ENCODE data around the gene PKNOX2.

Gene PKNOX2

GRCh38 chr11:125193841-125194240, 29.3 kb downstream of the PKNOX2 start:
- Histone ChIP-seq H3K27me3 (no peaks in the 10 kb centered on the region), H3K36me3 (no peaks in the 10 kb centered on the region), H3K4me2 (no peak overlapping the region), H4K20me1 (no peaks in the 10 kb centered on the region), H3K27ac (no peak overlapping the region), H3K9me3 (peaks cover 10% of the 10 kb centered on the region), H3K9ac (no peak overlapping the region), H3K4me3 (no peak overlapping the region), H3K4me1 (no peaks in the 10 kb centered on the region)
- TF ChIP-seq Cebpa-rat (IDR thresholded peaks at IDR 0.05) = no peak

DNA sequence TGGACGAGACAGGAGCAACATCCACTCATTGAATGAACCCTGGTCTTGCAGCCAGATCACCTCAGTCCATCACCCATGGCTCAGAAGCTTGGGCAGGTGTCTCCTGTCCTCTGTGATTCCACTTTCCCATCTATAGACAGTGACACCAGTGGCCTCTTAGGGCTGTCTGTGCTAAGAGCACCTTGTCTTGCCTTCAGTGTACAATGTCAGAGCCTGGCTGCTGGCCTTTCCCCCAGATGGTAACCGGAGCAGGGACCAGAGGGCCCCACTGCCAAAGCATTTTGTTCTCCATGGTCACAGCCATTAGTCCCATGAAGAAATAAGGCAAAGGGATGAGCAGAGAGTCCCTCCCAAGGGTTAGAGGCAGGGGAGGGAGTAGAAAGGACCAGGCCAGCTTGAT, 35.4 kb downstream of the PKNOX2 start:
- Histone ChIP-seq H3K9me3 (no peaks in the 10 kb centered on the region), H3K4me3 (no peak overlapping the region), H3K36me3 (no peaks in the 10 kb centered on the region), H3K27me3 (no peaks in the 10 kb centered on the region), H3K27ac (no peak overlapping the region), H3K4me1 (peaks cover 19% of the 10 kb centered on the region), H4K20me1 (no peaks in the 10 kb centered on the region), H3K9ac (no peak overlapping the region), H3K4me2 (no peak overlapping the region)
- TF ChIP-seq Cebpa-rat (IDR thresholded peaks at IDR 0.05) = no peak

- no peak overlapping the region for H3K4me3 ChIP-seq
- H3K9me3 ChIP-seq = no peaks in the 10 kb centered on the region
- H3K36me3 ChIP-seq = no peaks in the 10 kb centered on the region
- H3K4me1 ChIP-seq = peaks cover 19% of the 10 kb centered on the region
- H3K27me3 ChIP-seq = no peaks in the 10 kb centered on the region
- no peak for TF ChIP-seq Cebpa-rat (IDR thresholded peaks at IDR 0.05)
- H3K4me2 ChIP-seq = no peak overlapping the region
- no peak overlapping the region for H3K9ac ChIP-seq
- no peak overlapping the region for H3K27ac ChIP-seq
- H4K20me1 ChIP-seq = no peaks in the 10 kb centered on the region
These were observed 35.9 kb downstream of the PKNOX2 start for GRCh38 chr11:125200441-125200840.

- H3K9ac ChIP-seq = no peak overlapping the region
- no peak overlapping the region for H3K27ac ChIP-seq
- H3K9me3 ChIP-seq = no peaks in the 10 kb centered on the region
- no peaks in the 10 kb centered on the region for H3K27me3 ChIP-seq
- H4K20me1 ChIP-seq = no peaks in the 10 kb centered on the region
- no peak overlapping the region for H3K4me3 ChIP-seq
- no peak for TF ChIP-seq Cebpa-rat (IDR thresholded peaks at IDR 0.05)
- no peak overlapping the region for H3K4me2 ChIP-seq
- H3K4me1 ChIP-seq = peaks cover 19% of the 10 kb centered on the region
- no peaks in the 10 kb centered on the region for H3K36me3 ChIP-seq
These were observed 37.1 kb downstream of the PKNOX2 start for GRCh38 chr11:125201525-125202141.

GRCh38 chr11:125202362-125202880, 37.9 kb downstream of the PKNOX2 start:
- H3K9ac ChIP-seq = no peak overlapping the region
- TF ChIP-seq Cebpa-rat (IDR thresholded peaks at IDR 0.05) = no peak
- H3K36me3 ChIP-seq = no peaks in the 10 kb centered on the region
- no peaks in the 10 kb centered on the region for H4K20me1 ChIP-seq
- H3K27me3 ChIP-seq = no peaks in the 10 kb centered on the region
- H3K4me2 ChIP-seq = 0 out of 2 replicates have a peak overlapping the region, but pooled peaks have one; percentile 45
- no peak overlapping the region for H3K4me3 ChIP-seq
- peaks cover 19% of the 10 kb centered on the region for H3K4me1 ChIP-seq
- H3K27ac ChIP-seq = no peak overlapping the region
- H3K9me3 ChIP-seq = no peaks in the 10 kb centered on the region

DNA sequence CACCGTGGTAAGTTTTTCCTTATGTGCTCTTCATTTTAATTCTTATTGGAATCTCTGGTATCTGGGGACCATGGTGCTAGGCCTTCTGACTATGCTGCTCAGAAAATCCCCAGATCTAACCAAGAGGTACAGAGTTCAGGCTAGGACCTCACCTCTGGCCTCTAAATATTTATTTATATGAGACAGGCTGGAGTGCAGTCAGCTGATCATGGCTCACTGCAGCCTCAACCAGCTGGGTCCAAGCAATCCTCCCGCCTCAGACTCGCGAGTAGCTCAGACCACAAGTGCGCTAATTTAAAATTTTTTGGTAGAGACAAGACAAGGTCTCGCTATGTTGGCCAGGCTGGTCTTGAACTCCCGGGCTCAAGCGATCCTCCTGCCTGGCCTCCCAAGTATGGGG, 38.4 kb downstream of the PKNOX2 start:
- peaks cover 19% of the 10 kb centered on the region for H3K4me1 ChIP-seq
- H3K27me3 ChIP-seq = no peaks in the 10 kb centered on the region
- no peaks in the 10 kb centered on the region for H4K20me1 ChIP-seq
- no peak overlapping the region for H3K27ac ChIP-seq
- H3K4me2 ChIP-seq = peak overlapping the region; percentile 45
- no peaks in the 10 kb centered on the region for H3K36me3 ChIP-seq
- no peaks in the 10 kb centered on the region for H3K9me3 ChIP-seq
- H3K9ac ChIP-seq = no peak overlapping the region
- TF ChIP-seq Cebpa-rat (IDR thresholded peaks at IDR 0.05) = no peak
- no peak overlapping the region for H3K4me3 ChIP-seq

- Histone ChIP-seq H3K9me3 (no peaks in the 10 kb centered on the region), H3K36me3 (no peaks in the 10 kb centered on the region), H3K4me1 (peaks cover 16% of the 10 kb centered on the region), H3K9ac (no peak overlapping the region), H3K4me2 (no peak overlapping the region), H3K27me3 (no peaks in the 10 kb centered on the region), H3K27ac (no peak overlapping the region), H3K4me3 (no peak overlapping the region), H4K20me1 (no peaks in the 10 kb centered on the region)
- TF ChIP-seq Cebpa-rat (IDR thresholded peaks at IDR 0.05) = no peak
These were observed 43.4 kb downstream of the PKNOX2 start for GRCh38 chr11:125207866-125208425.

- no peak for TF ChIP-seq Cebpa-rat (IDR thresholded peaks at IDR 0.05)
- H3K27me3 ChIP-seq = no peaks in the 10 kb centered on the region
- H3K4me1 ChIP-seq = no peaks in the 10 kb centered on the region
These were observed 45.5 kb downstream of the PKNOX2 start for GRCh38 chr11:125210066-125210465.

GRCh38 chr11:125211191-125211947, 46.8 kb downstream of the PKNOX2 start:
- Histone ChIP-seq H4K20me1 (no peaks in the 10 kb centered on the region), H3K4me1 (peaks cover 10% of the 10 kb centered on the region), H3K9me3 (no peaks in the 10 kb centered on the region), H3K4me2 (no peak overlapping the region), H3K9ac (no peak overlapping the region), H3K36me3 (no peaks in the 10 kb centered on the region), H3K27ac (no peak overlapping the region), H3K27me3 (no peaks in the 10 kb centered on the region), H3K4me3 (no peak overlapping the region)
- TF ChIP-seq Cebpa-rat (IDR thresholded peaks at IDR 0.05) = no peak

More at GRCh38 chr11:125210066-125210465, 45.5 kb downstream of the PKNOX2 start:
- Histone ChIP-seq H4K20me1 (no peaks in the 10 kb centered on the region), H3K4me3 (no peak overlapping the region), H3K4me2 (no peak overlapping the region), H3K9ac (no peak overlapping the region), H3K36me3 (no peaks in the 10 kb centered on the region), H3K9me3 (no peaks in the 10 kb centered on the region), H3K27ac (no peak overlapping the region)

DNA sequence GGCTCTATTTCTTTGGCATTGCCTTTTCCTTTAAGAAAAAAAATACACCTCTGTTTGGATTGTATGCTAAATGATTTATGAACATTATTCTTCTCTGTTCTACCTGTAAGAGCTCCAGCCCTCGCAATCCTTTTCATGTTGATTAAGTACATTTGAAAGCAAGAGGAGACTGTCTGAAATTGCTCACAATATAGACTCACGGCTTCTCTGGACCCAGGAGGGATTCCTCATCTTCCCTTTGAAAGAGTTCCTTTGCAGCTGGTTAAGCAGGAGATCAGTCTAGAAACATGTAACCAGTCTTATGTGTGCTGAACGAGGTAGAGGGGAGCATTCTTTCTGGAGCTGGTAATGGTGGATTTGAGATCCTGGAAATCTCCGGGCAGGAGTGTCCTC, 47.4 kb downstream of the PKNOX2 start:
- Histone ChIP-seq H3K9me3 (no peaks in the 10 kb centered on the region), H3K27me3 (no peaks in the 10 kb centered on the region), H3K27ac (no peak overlapping the region), H3K4me2 (no peak overlapping the region), H3K36me3 (no peaks in the 10 kb centered on the region), H3K4me1 (peaks cover 14% of the 10 kb centered on the region), H3K9ac (no peak overlapping the region), H3K4me3 (no peak overlapping the region), H4K20me1 (no peaks in the 10 kb centered on the region)
- TF ChIP-seq Cebpa-rat (IDR thresholded peaks at IDR 0.05) = no peak

All from BLaER1 (cell line).